ENCODE measurements around the gene MTCP1.

Gene MTCP1

GRCh38 chrX:155053656-155054055 is 17.3 kb downstream of the MTCP1 start:
- DNase-seq (ENCODE audit: low read depth) = no peak

GRCh38 chrX:155052738-155053498 is 18.0 kb downstream of the MTCP1 start:
- DNase-seq (ENCODE audit: low read depth) = no peak

- DNase-seq (ENCODE audit: low read depth) = no peak
These were observed 21.8 kb downstream of the MTCP1 start for GRCh38 chrX:155048977-155049619.

GRCh38 chrX:155046811-155047528 is 24.0 kb downstream of the MTCP1 start:
- no peak for DNase-seq (ENCODE audit: low read depth)

GRCh38 chrX:155046129-155046810 is 24.7 kb downstream of the MTCP1 start:
- DNase-seq (ENCODE audit: low read depth) = no peak

- no peak for DNase-seq (ENCODE audit: low read depth)
These were observed 35.2 kb downstream of the MTCP1 start for GRCh38 chrX:155035688-155036087.

GRCh38 chrX:155031657-155032056 is 39.3 kb downstream of the MTCP1 start:
- no peak for DNase-seq (ENCODE audit: low read depth)

GRCh38 chrX:155028877-155029291 is 42.1 kb downstream of the MTCP1 start:
- DNase-seq (ENCODE audit: low read depth) = no peak

- DNase-seq (ENCODE audit: low read depth) = no peak
These were observed 42.8 kb downstream of the MTCP1 start for GRCh38 chrX:155028129-155028528.

- DNase-seq (ENCODE audit: low read depth) = no peak
These were observed 43.3 kb downstream of the MTCP1 start for GRCh38 chrX:155027509-155028066.

GRCh38 chrX:155026727-155027508 is 44.0 kb downstream of the MTCP1 start, which contains the start of gene FUNDC2:
FUNDC2 (plus strand) TSS chrX:155026844; CDS start chrX:155026939, 95 bp downstream.
- DNase-seq (ENCODE audit: low read depth) = peak; percentile 87

GRCh38 chrX:155026420-155026726 is 44.6 kb downstream of the MTCP1 start:
- DNase-seq (ENCODE audit: low read depth) = no peak

GRCh38 chrX:155023907-155024833 is 46.8 kb downstream of the MTCP1 start:
- DNase-seq (ENCODE audit: low read depth) = no peak

GRCh38 chrX:155022585-155022984 is 48.4 kb downstream of the MTCP1 start, which contains the start of gene F8:
F8 (minus strand) TSS chrX:155022723; CDS start chrX:155022552, 171 bp downstream.
- DNase-seq (ENCODE audit: low read depth) = no peak

GRCh38 chrX:155020591-155020990 is 50.3 kb downstream of the MTCP1 start:
- DNase-seq (ENCODE audit: low read depth) = no peak
